AG10803 (cell line): ENCODE measurements around the gene CDC20.

Experiments
- DNase-seq: peaks from one replicate; pipeline ENCODE4 v3.0.0; 2010; ENCODE audit warnings: low read depth
- H3K4me3 ChIP-seq: 2 replicates; pipeline ENCODE4 v1.5.1; 2011; ENCODE audit warnings: mild to moderate bottlenecking, low read length, control low read depth
- CTCF ChIP-seq: conservative IDR thresholded peaks from 2 replicates; pipeline ENCODE4 v1.5.1; 2011; ENCODE audit warnings: mild to moderate bottlenecking, low read length, control low read depth, inconsistent platforms

CDC20 gene

GRCh38 chr1:43354936-43355335 is 3.8 kb upstream of the CDC20 start:
- H3K4me3 ChIP-seq, result no peak overlapping the region
- no peak for TF ChIP-seq CTCF
- no peak for DNase-seq

DNA sequence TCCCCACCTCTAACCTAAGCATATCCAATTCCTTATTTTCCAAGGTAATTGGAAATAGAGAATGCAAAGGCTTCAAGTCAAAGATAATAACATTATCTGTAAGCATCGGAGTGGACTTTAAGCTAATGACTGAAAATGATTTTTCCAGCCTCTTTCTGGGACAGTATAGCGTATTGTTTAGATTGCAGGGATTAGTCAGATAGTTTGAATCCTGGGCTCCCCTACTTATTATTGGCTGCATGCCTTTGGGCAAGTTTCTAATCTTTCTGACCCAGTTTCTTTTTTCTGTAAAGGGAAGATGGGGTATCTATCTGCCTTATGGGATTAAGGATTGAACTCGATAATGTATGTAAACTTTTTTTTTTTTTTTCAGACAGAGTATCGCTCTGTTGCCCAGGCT is 1.5 kb upstream of the CDC20 start:
- no peak for TF ChIP-seq CTCF
- H3K4me3 ChIP-seq, result no peak overlapping the region
- no peak for DNase-seq

DNA sequence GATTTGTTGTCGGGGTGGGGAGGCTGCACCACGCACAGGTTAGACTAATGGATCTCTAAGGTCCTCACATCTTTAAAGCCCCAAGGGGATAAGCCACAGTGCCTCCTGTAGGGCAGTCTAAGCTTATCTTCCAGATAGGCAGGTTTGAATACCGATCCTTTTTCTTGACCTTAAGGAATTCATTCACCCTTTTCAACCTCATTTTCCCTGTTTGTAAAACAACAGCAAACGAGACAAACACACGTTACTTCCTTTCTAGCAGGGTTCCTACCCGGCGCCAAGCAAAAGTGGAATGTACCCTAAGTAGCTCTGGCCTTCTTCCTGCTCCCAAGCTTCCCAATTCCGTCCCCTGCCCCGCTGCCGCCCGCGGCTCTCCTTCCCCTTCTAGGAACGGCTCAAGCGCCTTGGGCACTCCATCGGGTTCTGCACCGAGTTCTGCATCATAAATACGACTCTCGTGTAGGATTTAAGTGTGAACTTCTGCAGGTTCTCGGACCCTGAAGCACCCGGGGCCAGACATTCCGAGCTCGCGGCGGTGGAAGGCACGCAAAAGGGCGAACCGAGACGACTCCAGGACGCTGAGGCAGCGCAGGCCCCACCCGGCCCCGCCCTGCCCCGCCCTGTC is 548 bp upstream of the CDC20 start:
- peak; percentile 56 for TF ChIP-seq CTCF
- DNase-seq, result peak; percentile 32
- peak overlapping the region; percentile 79 for H3K4me3 ChIP-seq

DNA sequence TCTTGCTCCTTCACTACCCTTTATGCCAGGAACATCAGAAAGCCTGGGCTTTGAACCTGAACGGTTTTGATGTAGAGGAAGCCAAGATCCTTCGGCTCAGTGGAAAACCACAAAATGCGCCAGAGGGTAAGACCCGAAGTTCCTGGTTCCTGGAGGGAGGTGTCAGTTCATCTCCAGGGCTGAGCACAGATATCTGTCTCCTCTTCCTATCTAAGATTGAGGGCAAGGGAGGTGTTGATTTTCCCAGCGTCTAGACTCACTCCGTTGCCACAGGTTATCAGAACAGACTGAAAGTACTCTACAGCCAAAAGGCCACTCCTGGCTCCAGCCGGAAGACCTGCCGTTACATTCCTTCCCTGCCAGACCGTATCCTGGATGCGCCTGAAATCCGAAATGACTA is 915 bp downstream of the CDC20 start:
- TF ChIP-seq CTCF, result no peak
- DNase-seq, result no peak
- H3K4me3 ChIP-seq, result peak overlapping the region; percentile 68

- TF ChIP-seq CTCF, result no peak
- H3K4me3 ChIP-seq, result peak overlapping the region; percentile 68
Measured at GRCh38 chr1:43360616-43361015, 1.8 kb downstream of the CDC20 start.

GRCh38 chr1:43363283-43363934 is 4.6 kb downstream of the CDC20 start:
- no peak overlapping the region for H3K4me3 ChIP-seq
- TF ChIP-seq CTCF, result no peak
- no peak for DNase-seq

More at GRCh38 chr1:43360616-43361015, 1.8 kb downstream of the CDC20 start:
- DNase-seq, result no peak

- no peak overlapping the region for H3K4me3 ChIP-seq
- no peak for TF ChIP-seq CTCF
- no peak for DNase-seq
Measured at GRCh38 chr1:43363935-43364525, 5.2 kb downstream of the CDC20 start.
